ENCODE results near the gene WNT7B. TPM values are rescaled to one million over a fixed set of nuclear protein-coding genes. Genes with fewer than 3 reads are reported as not detected.

The WNT7B gene
- total and polyA plus RNA-seq, 2 of the 8 experiments (the other 6 are each of a cell fraction or from before 2014, with no cell fraction given) = 0.14 to 0.24 TPM

DNA sequence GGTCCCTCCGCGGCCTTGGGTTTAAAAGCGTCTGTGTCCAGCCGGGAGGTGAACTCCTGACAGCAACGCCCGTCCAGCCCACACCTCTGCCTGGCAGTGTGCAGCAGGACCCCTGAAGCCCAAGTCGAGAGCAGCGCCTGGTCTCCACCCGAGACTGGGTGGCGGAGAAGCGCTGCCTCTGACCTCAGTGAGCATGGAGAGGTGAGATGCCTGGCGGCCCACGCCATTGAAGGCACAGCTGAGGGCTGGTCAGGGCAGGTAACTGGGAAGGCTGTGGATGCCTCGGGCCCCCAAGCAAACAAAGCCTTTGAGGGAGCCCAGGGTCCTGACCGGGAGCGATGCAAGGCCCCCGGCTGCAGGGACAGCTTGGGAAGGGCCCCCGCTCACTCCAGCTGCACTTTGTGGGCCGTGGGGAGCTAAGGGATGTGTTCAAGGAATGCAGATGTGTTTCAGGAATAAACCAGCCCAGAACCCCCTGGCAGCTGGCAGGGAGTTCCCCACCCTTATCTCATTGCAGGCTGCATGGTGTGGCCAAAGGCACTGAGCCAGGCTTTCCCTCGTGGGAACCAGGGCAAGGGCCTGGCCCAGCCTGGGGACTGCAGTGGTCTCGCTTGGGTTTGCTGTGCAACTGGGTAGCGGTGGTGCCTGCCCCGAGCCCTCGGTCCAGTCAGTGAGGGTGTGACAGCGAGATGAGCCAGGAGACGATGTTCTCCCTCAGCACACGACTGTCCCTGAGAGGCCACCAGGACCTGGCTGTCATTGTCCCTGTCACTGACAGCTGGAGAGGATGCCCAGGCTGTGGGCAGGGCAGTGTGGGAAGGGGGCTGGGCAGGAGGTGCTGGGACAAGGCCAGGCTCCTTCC is 92.5 kb downstream of the WNT7B start (continued):
- no peak for TF ChIP-seq GABPA (IDR thresholded peaks at IDR 0.05; ENCODE audit: borderline replicate concordance, insufficient read depth, low read length)
- no peak for TF ChIP-seq MAFK (IDR thresholded peaks at IDR 0.05; ENCODE audit: low read depth, low read length)
- TF ChIP-seq SP2 (IDR thresholded peaks at IDR 0.05; ENCODE audit: low read length) = no peak
- TF ChIP-seq SIN3A (conservative IDR thresholded peaks at IDR 0.05 in 1 of 2, IDR thresholded peaks at IDR 0.05 in 1 of 2; ENCODE audit: low read depth in 1 of 2, low read length in 2 of 2) = no peak
- TF ChIP-seq EP300 (IDR thresholded peaks at IDR 0.05; ENCODE audit: borderline replicate concordance in 1 of 2, low read depth in 2 of 2, low read length in 2 of 2) = no peak
- TF ChIP-seq SRF (IDR thresholded peaks at IDR 0.05; ENCODE audit: low read depth, low read length) = no peak
- no peak for TF ChIP-seq TEAD4 (IDR thresholded peaks at IDR 0.05; ENCODE audit: low read depth, low read length)
- no peak for TF ChIP-seq KDM1A (IDR thresholded peaks at IDR 0.05; ENCODE audit: borderline replicate concordance, low read length)
- TF ChIP-seq CEBPB (IDR thresholded peaks at IDR 0.05; ENCODE audit: low read depth, low read length) = no peak
- TF ChIP-seq BRCA1 (IDR thresholded peaks at IDR 0.05; ENCODE audit: low read depth, low read length) = no peak
- no peak for TF ChIP-seq SIX5 (IDR thresholded peaks at IDR 0.05; ENCODE audit: low read depth, low read length)
- no peak for TF ChIP-seq NANOG (IDR thresholded peaks at IDR 0.05; ENCODE audit: insufficient read depth, low read depth, low read length, poor library complexity, severe bottlenecking)
